CD4-positive, alpha-beta T cell treated with Interleukin-17A for 1 hour (primary cell): ENCODE data around the gene DNASE1.

ENCODE experiments used
- DNase-seq: peaks from one replicate; pipeline ENCODE4 v3.0.0-alpha.2; 2020

Gene DNASE1

DNA sequence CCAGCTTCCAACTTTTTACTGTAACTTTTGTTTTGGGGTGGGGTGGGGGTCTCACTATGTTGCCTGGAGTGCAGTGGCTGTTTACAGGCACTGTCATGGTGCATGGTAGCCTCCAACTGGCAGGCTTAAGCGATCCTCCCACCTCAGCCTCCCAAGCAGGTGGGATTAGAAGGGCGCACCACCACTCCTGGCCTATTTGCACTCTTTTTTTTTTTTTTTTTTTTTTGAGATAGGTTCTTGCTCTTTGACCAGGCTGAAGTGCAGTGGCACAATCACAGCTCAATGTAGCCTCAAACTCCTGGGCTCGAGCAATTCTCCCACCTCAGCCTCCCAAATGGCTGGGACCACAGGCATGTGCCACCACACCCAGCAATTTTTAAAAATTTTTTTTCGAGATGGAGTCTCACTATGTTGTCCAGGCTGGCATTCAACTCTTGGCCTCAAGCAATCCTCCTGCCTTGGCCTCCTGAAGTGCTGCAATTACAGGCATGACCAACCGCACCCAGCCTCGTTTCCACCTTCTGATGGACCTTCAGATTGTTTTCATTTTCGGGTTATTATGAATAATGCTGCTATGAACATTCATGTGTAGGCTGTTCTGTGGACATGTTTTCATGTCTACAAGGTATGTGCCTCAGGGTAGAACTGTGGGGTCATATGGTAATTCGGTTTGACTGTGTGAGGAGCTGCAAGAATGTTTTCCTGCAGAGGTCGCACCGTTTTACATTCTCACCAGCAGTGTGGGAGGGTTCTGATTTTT lies 51.9 kb downstream of the DNASE1 start:
- no peak for DNase-seq
